ENCODE measurements around the gene CYP46A1. TPM values are rescaled to one million over a fixed set of nuclear protein-coding genes. Genes with fewer than 3 reads are reported as not detected.

Gene CYP46A1
- 0.19 TPM in 1 of 2 replicates, not detected in the other for total RNA-seq

GRCh38 chr14:99683619-99684409 lies at the start of gene CYP46A1:
Gene CYP46A1 (plus strand): TSS chr14:99684298. CDS start chr14:99684418, 120 bp downstream.

GRCh38 chr14:99644723-99645544 lies 39.2 kb upstream of the CYP46A1 start, which contains the start of gene HHIPL1:
Gene HHIPL1 (plus strand): TSS chr14:99645129. CDS start chr14:99645208, 79 bp downstream.

Other genes with a start within 250 kb of the CYP46A1 start
- gene SETD3, start 203.4 kb upstream of the CYP46A1 start, total RNA-seq = 71.2 and 75.1 TPM in 2 replicates
- 38.5 and 39.8 TPM in 2 replicates for gene CCNK, start 202.9 kb upstream of the CYP46A1 start, total RNA-seq
- 24.6 and 36.3 TPM in 2 replicates for gene CCDC85C, start 80.1 kb upstream of the CYP46A1 start, total RNA-seq
- 2.9 and 3.3 TPM in 2 replicates for gene HHIPL1, start 39.2 kb upstream of the CYP46A1 start, total RNA-seq
- gene EML1, start 109.1 kb downstream of the CYP46A1 start, total RNA-seq = 41.6 and 47.0 TPM in 2 replicates

Measured in vein endothelial cell (primary cell).